22Rv1 (cell line): ENCODE results near the gene TEK.
A peak's percentile ranks its signal among the peaks of the same experiment; 100 is the strongest.

ENCODE experiments used
- H3K27ac ChIP-seq: fragments of 450-650 bp; 2 replicates; pipeline ENCODE4 v1.5.1; 2017
- ZFX ChIP-seq: fragments of 450-650 bp; IDR thresholded peaks from 2 replicates; pipeline ENCODE4 v1.6.1; 2017; ENCODE audit warnings: antibody characterized with exemption, borderline replicate concordance
- TF ChIP-seq, protein P1 (sequence below): fragments of 450-650 bp; IDR thresholded peaks from 2 replicates; pipeline ENCODE4 v1.5.1; 2017; ENCODE audit warnings: mild to moderate bottlenecking

Gene TEK

DNA sequence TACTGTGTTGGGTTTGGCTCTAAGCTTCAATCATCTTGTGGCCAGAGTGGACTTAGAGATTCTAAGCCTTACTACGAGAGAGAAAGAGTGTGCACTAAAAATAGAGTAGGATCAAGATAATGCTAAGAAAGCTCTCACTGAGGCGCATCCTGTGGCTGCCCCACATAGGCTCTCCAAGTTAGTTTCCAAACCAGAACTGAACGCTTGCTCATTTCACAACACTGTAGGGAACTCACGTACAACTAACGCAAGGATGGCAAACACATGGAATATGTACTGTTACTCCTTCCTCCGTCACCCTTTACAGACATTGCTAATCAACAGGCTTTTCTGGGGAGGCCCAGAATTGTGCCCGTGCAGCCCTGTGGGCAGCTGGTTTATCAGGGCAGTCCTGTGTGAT is 97.0 kb downstream of the TEK start:
- no peak overlapping the region for H3K27ac ChIP-seq
- TF ChIP-seq, protein P1, sequence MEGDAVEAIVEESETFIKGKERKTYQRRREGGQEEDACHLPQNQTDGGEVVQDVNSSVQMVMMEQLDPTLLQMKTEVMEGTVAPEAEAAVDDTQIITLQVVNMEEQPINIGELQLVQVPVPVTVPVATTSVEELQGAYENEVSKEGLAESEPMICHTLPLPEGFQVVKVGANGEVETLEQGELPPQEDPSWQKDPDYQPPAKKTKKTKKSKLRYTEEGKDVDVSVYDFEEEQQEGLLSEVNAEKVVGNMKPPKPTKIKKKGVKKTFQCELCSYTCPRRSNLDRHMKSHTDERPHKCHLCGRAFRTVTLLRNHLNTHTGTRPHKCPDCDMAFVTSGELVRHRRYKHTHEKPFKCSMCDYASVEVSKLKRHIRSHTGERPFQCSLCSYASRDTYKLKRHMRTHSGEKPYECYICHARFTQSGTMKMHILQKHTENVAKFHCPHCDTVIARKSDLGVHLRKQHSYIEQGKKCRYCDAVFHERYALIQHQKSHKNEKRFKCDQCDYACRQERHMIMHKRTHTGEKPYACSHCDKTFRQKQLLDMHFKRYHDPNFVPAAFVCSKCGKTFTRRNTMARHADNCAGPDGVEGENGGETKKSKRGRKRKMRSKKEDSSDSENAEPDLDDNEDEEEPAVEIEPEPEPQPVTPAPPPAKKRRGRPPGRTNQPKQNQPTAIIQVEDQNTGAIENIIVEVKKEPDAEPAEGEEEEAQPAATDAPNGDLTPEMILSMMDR, result no peak
- TF ChIP-seq ZFX, result no peak

DNA sequence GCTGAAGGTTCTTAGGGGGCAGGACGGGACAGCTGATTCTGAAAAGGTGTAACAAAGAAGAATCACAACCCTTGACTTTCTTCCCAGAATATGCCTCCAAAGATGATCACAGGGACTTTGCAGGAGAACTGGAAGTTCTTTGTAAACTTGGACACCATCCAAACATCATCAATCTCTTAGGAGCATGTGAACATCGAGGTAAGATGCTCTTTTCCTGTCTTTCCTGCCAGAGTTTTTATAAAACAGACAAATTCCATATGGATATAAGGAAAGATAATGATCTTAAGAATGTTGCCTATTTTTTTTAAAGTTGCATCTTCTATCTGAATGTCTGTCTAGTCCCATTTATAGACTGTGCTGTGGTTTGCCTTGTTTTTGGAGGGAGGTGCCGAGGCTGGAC is 100.0 kb downstream of the TEK start:
- H3K27ac ChIP-seq, result no peak overlapping the region
- TF ChIP-seq, protein P1, result no peak
- no peak for TF ChIP-seq ZFX

DNA sequence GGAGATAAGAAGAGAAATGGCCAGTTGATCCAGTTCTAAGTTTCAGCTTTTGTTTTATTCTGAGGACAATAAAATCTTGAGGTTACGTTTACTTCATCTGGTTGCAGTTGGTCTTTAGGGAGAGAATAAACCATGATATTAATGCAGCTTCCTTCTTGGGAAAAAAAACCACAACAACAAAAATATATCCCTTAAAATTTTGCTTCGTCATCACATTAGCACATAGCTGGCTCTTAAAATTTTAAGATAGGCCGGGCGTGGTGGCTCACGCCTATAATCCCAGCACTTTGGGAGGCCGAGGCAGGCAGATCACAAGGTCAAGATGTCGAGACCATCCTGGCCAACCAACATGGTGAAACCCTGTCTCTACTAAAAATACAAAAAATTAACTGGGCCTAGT is 101.6 kb downstream of the TEK start:
- TF ChIP-seq ZFX, result no peak
- TF ChIP-seq, protein P1, result no peak
- H3K27ac ChIP-seq, result no peak overlapping the region

GRCh38 chr9:27212191-27212590 is 103.2 kb downstream of the TEK start:
- TF ChIP-seq, protein P1, result no peak
- no peak for TF ChIP-seq ZFX
- no peak overlapping the region for H3K27ac ChIP-seq

GRCh38 chr9:27212621-27213020 is 103.6 kb downstream of the TEK start:
- no peak overlapping the region for H3K27ac ChIP-seq
- TF ChIP-seq, protein P1, result no peak
- no peak for TF ChIP-seq ZFX

- TF ChIP-seq ZFX, result no peak
- TF ChIP-seq, protein P1, result no peak
- H3K27ac ChIP-seq, result no peak overlapping the region
Measured at GRCh38 chr9:27227192-27227591, 118.2 kb downstream of the TEK start.

- 0 out of 2 replicates have a peak overlapping the region, but pooled peaks have one; percentile 31 for H3K27ac ChIP-seq
Measured at GRCh38 chr9:27239648-27240047, 130.6 kb downstream of the TEK start.

GRCh38 chr9:27247756-27248155 is 138.7 kb downstream of the TEK start:
- no peak for TF ChIP-seq ZFX
- TF ChIP-seq, protein P1, result peak; percentile 83

More at GRCh38 chr9:27247756-27248155, 138.7 kb downstream of the TEK start:
- no peak overlapping the region for H3K27ac ChIP-seq
